Neural cell (in vitro differentiated cells): ENCODE data around the gene TMEM135. TPM values are rescaled to one million over a fixed set of nuclear protein-coding genes. Genes with fewer than 3 reads are reported as not detected.

Experiments
- H2AFZ ChIP-seq: fragments of 200-600, 300-800 bp; sonication (generic), shearing (Covaris generic); 2 replicates; pipeline ENCODE4 v1.6.0; 2014; ENCODE audit warnings: low read depth, mild to moderate bottlenecking, antibody characterized with exemption, low read length, moderate library complexity
- H3F3A ChIP-seq: fragments of 200-600 bp; shearing (Covaris generic); 2 replicates; pipeline ENCODE4 v1.6.1; 2016; ENCODE audit warnings: mild to moderate bottlenecking, moderate library complexity, mixed read lengths, antibody characterized with exemption, low read length; ENCODE audit not compliant: insufficient read depth, poor library complexity, severe bottlenecking
- H3K27ac ChIP-seq: fragments of 200-600, 300-800 bp; sonication (generic), shearing (Covaris generic); 2 replicates; pipeline ENCODE4 v1.5.1; 2014; ENCODE audit warnings: mild to moderate bottlenecking, low read length, moderate library complexity
- H3K27me3 ChIP-seq: fragments of 300-800, 200-600 bp; sonication (generic), shearing (Covaris generic); 2 replicates; pipeline ENCODE4 v1.6.0; 2014; ENCODE audit warnings: mild to moderate bottlenecking, low read depth, low read length, moderate library complexity; ENCODE audit not compliant: insufficient read depth
- H3K36me3 ChIP-seq: fragments of 300-800, 200-600 bp; sonication (generic), shearing (Covaris generic); 2 replicates; pipeline ENCODE4 v1.5.1; 2014; ENCODE audit warnings: mild to moderate bottlenecking, antibody characterized with exemption, low read length, moderate library complexity; ENCODE audit not compliant: insufficient read depth
- H3K4me2 ChIP-seq: fragments of 300-800, 200-600 bp; sonication (generic), shearing (Covaris generic); 2 replicates; pipeline ENCODE4 v1.6.0; 2014; ENCODE audit warnings: mild to moderate bottlenecking, low read length
- H3K4me3 ChIP-seq: fragments of 300-800, 200-600 bp; sonication (generic), shearing (Covaris generic); 2 replicates; pipeline ENCODE4 v1.5.1; 2014; ENCODE audit warnings: mild to moderate bottlenecking, low read length, moderate library complexity
- H3K79me2 ChIP-seq: fragments of 200-600 bp; shearing (Covaris generic); replicated peaks from 2 replicates; pipeline ENCODE4 v1.6.0; 2014; ENCODE audit warnings: mild to moderate bottlenecking, low read length, moderate library complexity; ENCODE audit not compliant: insufficient read depth
- H3K9ac ChIP-seq: fragments of 300-800, 200-600 bp; sonication (generic), shearing (Covaris generic); 2 replicates; pipeline ENCODE4 v1.6.1; 2016; ENCODE audit warnings: mild to moderate bottlenecking, low read length, mixed read lengths
- H3K9me2 ChIP-seq: fragments of 200-600 bp; shearing (Covaris generic); 2 replicates; pipeline ENCODE4 v1.6.1; 2016; ENCODE audit warnings: mild to moderate bottlenecking, low read length, mixed read lengths; ENCODE audit not compliant: insufficient read depth
- H3K9me3 ChIP-seq: fragments of 200-600, 300-800 bp; sonication (generic), shearing (Covaris generic); 2 replicates; pipeline ENCODE4 v1.6.1; 2016; ENCODE audit warnings: mild to moderate bottlenecking, mixed run types, low read length, moderate library complexity, mixed read lengths
- H4K20me1 ChIP-seq: fragments of 200-600 bp; shearing (Covaris generic); 2 replicates; pipeline ENCODE4 v1.6.1; 2016; ENCODE audit warnings: mild to moderate bottlenecking, mixed run types; ENCODE audit not compliant: insufficient read depth
- CTCF ChIP-seq: fragments of 450-650 bp; IDR thresholded peaks from 2 replicates; pipeline ENCODE4 v1.5.1; 2014; ENCODE audit warnings: antibody characterized with exemption, mild to moderate bottlenecking, moderate library complexity; ENCODE audit not compliant: poor library complexity, severe bottlenecking
- EP300 ChIP-seq: fragments of 450-650 bp; conservative IDR thresholded peaks from 2 replicates; pipeline ENCODE4 v1.6.1; 2014; ENCODE audit warnings: antibody characterized with exemption, mild to moderate bottlenecking, moderate library complexity; ENCODE audit not compliant: poor library complexity, severe bottlenecking
- EZH2 ChIP-seq: fragments of 200-600, 300-800 bp; shearing (Covaris generic), sonication (generic); IDR thresholded peaks from 2 replicates; pipeline ENCODE4 v1.6.1; 2014; ENCODE audit warnings: antibody characterized with exemption, low read length, borderline replicate concordance, mild to moderate bottlenecking; ENCODE audit not compliant: insufficient read depth, poor library complexity, severe bottlenecking
- MXI1 ChIP-seq: fragments of 450-650 bp; conservative IDR thresholded peaks from 2 replicates; pipeline ENCODE4 v1.6.1; 2014; ENCODE audit warnings: antibody characterized with exemption, mild to moderate bottlenecking; ENCODE audit not compliant: poor library complexity, severe bottlenecking
- POLR2AphosphoS5 ChIP-seq: IDR thresholded peaks from 2 replicates; pipeline ENCODE4 v1.6.1; 2012
- RAD21 ChIP-seq: fragments of 450-650 bp; conservative IDR thresholded peaks from 2 replicates; pipeline ENCODE4 v1.6.1; 2014; ENCODE audit warnings: antibody characterized with exemption, mild to moderate bottlenecking, moderate library complexity
- REST ChIP-seq: IDR thresholded peaks from 2 replicates; pipeline ENCODE4 v1.6.1; 2012; ENCODE audit warnings: borderline replicate concordance
- SMC3 ChIP-seq: fragments of 450-650 bp; conservative IDR thresholded peaks from 2 replicates; pipeline ENCODE4 v1.6.1; 2014; ENCODE audit warnings: antibody characterized with exemption, mild to moderate bottlenecking, moderate library complexity; ENCODE audit not compliant: poor library complexity
- TAF1 ChIP-seq: IDR thresholded peaks from 2 replicates; pipeline ENCODE4 v1.6.1; 2012; ENCODE audit warnings: low read depth
- polyA plus RNA-seq: library from polyadenylated mRNA; depleted of rRNA; stranded (reverse); fragments of >200 nt; gene quantifications from 2 replicates; pipeline ENCODE4 v1.2.3, GENCODE V29; 2014

TMEM135 gene
- polyA plus RNA-seq, 1 donor from 2014 or later = 15.6 TPM

GRCh38 chr11:87035976-87036583 lies 1.7 kb upstream of the TMEM135 start:
- Histone ChIP-seq H2AFZ (no peak overlapping the region), H3K36me3 (no peaks in the 10 kb centered on the region), H3K27me3 (no peaks in the 10 kb centered on the region), H4K20me1 (no peaks in the 10 kb centered on the region), H3K79me2 (peaks cover 28% of the 10 kb centered on the region), H3F3A (no peaks in the 10 kb centered on the region), H3K4me2 (no peak overlapping the region), H3K27ac (no peak overlapping the region), H3K9me3 (no peaks in the 10 kb centered on the region), H3K9ac (no peak overlapping the region), H3K9me2 (no peaks in the 10 kb centered on the region), H3K4me3 (no peak overlapping the region)
- TF ChIP-seq RAD21 (no peak), SMC3 (no peak), EZH2 (no peak), POLR2AphosphoS5 (no peak), CTCF (no peak), EP300 (no peak)

- TF ChIP-seq RAD21 (no peak), POLR2AphosphoS5 (no peak), MXI1 (no peak), EZH2 (no peak), TAF1 (no peak), EP300 (no peak), SMC3 (no peak), CTCF (no peak), REST (no peak)
- no peaks in the 10 kb centered on the region for H4K20me1 ChIP-seq
- H3K27me3 ChIP-seq = no peaks in the 10 kb centered on the region
- H3K4me3 ChIP-seq = peak overlapping the region; percentile 95
- H3K9me3 ChIP-seq = no peaks in the 10 kb centered on the region
- peak overlapping the region; percentile 78 for H3K27ac ChIP-seq
- H2AFZ ChIP-seq = peak overlapping the region; percentile 52
- H3K79me2 ChIP-seq = peaks cover 34% of the 10 kb centered on the region
- peak overlapping the region; percentile 76 for H3K9ac ChIP-seq
- no peaks in the 10 kb centered on the region for H3F3A ChIP-seq
- H3K4me2 ChIP-seq = peak overlapping the region; percentile 65
- no peaks in the 10 kb centered on the region for H3K9me2 ChIP-seq
- H3K36me3 ChIP-seq = no peaks in the 10 kb centered on the region
Observed at GRCh38 chr11:87036756-87037449, 831 bp upstream of the TMEM135 start.
